PC-3 (cell line): ENCODE data around the gene MAGI2.

Experiments used
- CTCF ChIP-seq: fragments of 300-600 bp; sonication (generic); conservative IDR thresholded peaks from 2 replicates; pipeline ENCODE4 v1.5.1; 2017; ENCODE audit warnings: antibody characterized with exemption, low read depth, mild to moderate bottlenecking, low read length
- EZH2 ChIP-seq: fragments of 300-600 bp; sonication (generic); IDR thresholded peaks from one replicate; pipeline ENCODE4 v1.6.1; 2017; ENCODE audit warnings: antibody characterized with exemption, mild to moderate bottlenecking, low read length; ENCODE audit not compliant: unreplicated experiment
- EZH2phosphoT487 ChIP-seq: fragments of 300-600 bp; sonication (generic); IDR thresholded peaks from 2 replicates; pipeline ENCODE4 v1.6.1; 2018; ENCODE audit warnings: mild to moderate bottlenecking, antibody characterized with exemption, low read length, borderline replicate concordance

- TF ChIP-seq CTCF (no peak), EZH2 (no peak), EZH2phosphoT487 (no peak)
These were observed 1461.8 kb downstream of the MAGI2 start for GRCh38 chr7:77991656-77992055.
